ENCODE data around the gene OR1E2.
"Not testable (repeated sequence)": the region's sequence is repeated elsewhere in the genome, so short reads cannot be mapped to it uniquely, and the experiment has no call there.

Gene OR1E2

GRCh38 chr17:3447625-3448024 is 14.0 kb upstream of the OR1E2 start:
- Histone ChIP-seq H3K4me3 (ENCODE audit: low read length in 2 of 2) (no peak overlapping the region), H3K27me3 (ENCODE audit: control insufficient read depth in 1 of 2, insufficient read depth in 2 of 2, low read length in 2 of 2) (no peaks in the 10 kb centered on the region), H3K36me3 (ENCODE audit: control insufficient read depth in 2 of 2, insufficient read depth in 2 of 2, low read length in 2 of 2) (no peaks in the 10 kb centered on the region), H3K9me3 (ENCODE audit: control insufficient read depth in 2 of 2, low read length in 2 of 2) (no peaks in the 10 kb centered on the region), H3K9ac (ENCODE audit: low read length in 2 of 2) (no peak overlapping the region), H3K4me1 (ENCODE audit: control insufficient read depth, insufficient read depth, low read length) (no peaks in the 10 kb centered on the region), H3K27ac (ENCODE audit: low read length) (no peak overlapping the region)

GRCh38 chr17:3440451-3440850 is 6.8 kb upstream of the OR1E2 start:
- no peak overlapping the region for H3K9ac ChIP-seq (ENCODE audit: low read length in 2 of 2)
- no peaks in the 10 kb centered on the region for H3K36me3 ChIP-seq (ENCODE audit: control insufficient read depth in 2 of 2, insufficient read depth in 2 of 2, low read length in 2 of 2)
- no peaks in the 10 kb centered on the region for H3K4me1 ChIP-seq (ENCODE audit: control insufficient read depth, insufficient read depth, low read length)
- H3K27me3 ChIP-seq (ENCODE audit: control insufficient read depth in 1 of 2, insufficient read depth in 2 of 2, low read length in 2 of 2), result no peaks in the 10 kb centered on the region
- no peaks in the 10 kb centered on the region for H3K9me3 ChIP-seq (ENCODE audit: control insufficient read depth in 2 of 2, low read length in 2 of 2)
- no peak overlapping the region for H3K27ac ChIP-seq (ENCODE audit: low read length)
- H3K4me3 ChIP-seq (ENCODE audit: low read length in 2 of 2), result no peak overlapping the region

GRCh38 chr17:3438368-3438767 is 4.7 kb upstream of the OR1E2 start:
- no peaks in the 10 kb centered on the region for H3K9me3 ChIP-seq (ENCODE audit: control insufficient read depth in 2 of 2, low read length in 2 of 2)
- H3K27me3 ChIP-seq (ENCODE audit: control insufficient read depth in 1 of 2, insufficient read depth in 2 of 2, low read length in 2 of 2), result no peaks in the 10 kb centered on the region
- H3K4me1 ChIP-seq (ENCODE audit: control insufficient read depth, insufficient read depth, low read length), result no peaks in the 10 kb centered on the region
- H3K4me3 ChIP-seq (ENCODE audit: low read length in 2 of 2), result no peak overlapping the region
- H3K9ac ChIP-seq (ENCODE audit: low read length in 2 of 2), result no peak overlapping the region
- no peaks in the 10 kb centered on the region for H3K36me3 ChIP-seq (ENCODE audit: control insufficient read depth in 2 of 2, insufficient read depth in 2 of 2, low read length in 2 of 2)
- no peak overlapping the region for H3K27ac ChIP-seq (ENCODE audit: low read length)

- H3K9me3 ChIP-seq (ENCODE audit: control insufficient read depth in 2 of 2, low read length in 2 of 2); H3K4me3 ChIP-seq (ENCODE audit: low read length in 2 of 2); H3K9ac ChIP-seq (ENCODE audit: low read length in 2 of 2); H3K27me3 ChIP-seq (ENCODE audit: control insufficient read depth in 1 of 2, insufficient read depth in 2 of 2, low read length in 2 of 2); H3K4me1 ChIP-seq (ENCODE audit: control insufficient read depth, insufficient read depth, low read length); H3K36me3 ChIP-seq (ENCODE audit: control insufficient read depth in 2 of 2, insufficient read depth in 2 of 2, low read length in 2 of 2); H3K27ac ChIP-seq (ENCODE audit: low read length): not testable (repeated sequence)
These were observed 426 bp downstream of the OR1E2 start for GRCh38 chr17:3433215-3433614.

GRCh38 chr17:3418222-3418621 is 15.4 kb downstream of the OR1E2 start:
- Histone ChIP-seq H3K27ac (ENCODE audit: low read length) (no peak overlapping the region), H3K4me3 (ENCODE audit: low read length in 2 of 2) (no peak overlapping the region), H3K9ac (ENCODE audit: low read length in 2 of 2) (no peak overlapping the region), H3K9me3 (ENCODE audit: control insufficient read depth in 2 of 2, low read length in 2 of 2) (peaks cover 0 to 3% of the 10 kb centered on the region in 2 donors), H3K36me3 (ENCODE audit: control insufficient read depth in 2 of 2, insufficient read depth in 2 of 2, low read length in 2 of 2) (no peaks in the 10 kb centered on the region), H3K4me1 (ENCODE audit: control insufficient read depth, insufficient read depth, low read length) (no peaks in the 10 kb centered on the region), H3K27me3 (ENCODE audit: control insufficient read depth in 1 of 2, insufficient read depth in 2 of 2, low read length in 2 of 2) (no peaks in the 10 kb centered on the region)

GRCh38 chr17:3415610-3416009 is 18.0 kb downstream of the OR1E2 start:
- Histone ChIP-seq H3K9ac (ENCODE audit: low read length in 2 of 2) (no peak overlapping the region), H3K36me3 (ENCODE audit: control insufficient read depth in 2 of 2, insufficient read depth in 2 of 2, low read length in 2 of 2) (no peaks in the 10 kb centered on the region), H3K4me1 (ENCODE audit: control insufficient read depth, insufficient read depth, low read length) (no peaks in the 10 kb centered on the region), H3K4me3 (ENCODE audit: low read length in 2 of 2) (no peak overlapping the region), H3K9me3 (ENCODE audit: control insufficient read depth in 2 of 2, low read length in 2 of 2) (peaks cover 0 to 3% of the 10 kb centered on the region in 2 donors), H3K27me3 (ENCODE audit: control insufficient read depth in 1 of 2, insufficient read depth in 2 of 2, low read length in 2 of 2) (no peaks in the 10 kb centered on the region), H3K27ac (ENCODE audit: low read length) (no peak overlapping the region)

- H3K9ac ChIP-seq (ENCODE audit: low read length in 2 of 2); H3K36me3 ChIP-seq (ENCODE audit: control insufficient read depth in 2 of 2, insufficient read depth in 2 of 2, low read length in 2 of 2); H3K27me3 ChIP-seq (ENCODE audit: control insufficient read depth in 1 of 2, insufficient read depth in 2 of 2, low read length in 2 of 2); H3K4me1 ChIP-seq (ENCODE audit: control insufficient read depth, insufficient read depth, low read length); H3K27ac ChIP-seq (ENCODE audit: low read length); H3K9me3 ChIP-seq (ENCODE audit: control insufficient read depth in 2 of 2, low read length in 2 of 2); H3K4me3 ChIP-seq (ENCODE audit: low read length in 2 of 2): not testable (repeated sequence)
These were observed 21.4 kb downstream of the OR1E2 start for GRCh38 chr17:3412216-3412615.

GRCh38 chr17:3411070-3411469 is 22.6 kb downstream of the OR1E2 start, which contains the start of gene OR3A3:
Gene OR3A3, plus strand, starts transcription at chr17:3411370.
- no peak within 1 kb of the TSS for H3K9ac ChIP-seq (ENCODE audit: low read length in 2 of 2)
- no peaks in the 10 kb centered on the region for H3K4me1 ChIP-seq (ENCODE audit: control insufficient read depth, insufficient read depth, low read length)
- no peaks in the 10 kb centered on the region for H3K27me3 ChIP-seq (ENCODE audit: control insufficient read depth in 1 of 2, insufficient read depth in 2 of 2, low read length in 2 of 2)
- H3K9me3 ChIP-seq (ENCODE audit: control insufficient read depth in 2 of 2, low read length in 2 of 2), result peaks cover 5 to 14% of the 10 kb centered on the region in 2 donors
- no peak within 1 kb of the TSS for H3K4me3 ChIP-seq (ENCODE audit: low read length in 2 of 2)
- no peaks in the 10 kb centered on the region for H3K36me3 ChIP-seq (ENCODE audit: control insufficient read depth in 2 of 2, insufficient read depth in 2 of 2, low read length in 2 of 2)
- no peak within 1 kb of the TSS for H3K27ac ChIP-seq (ENCODE audit: low read length)

GRCh38 chr17:3403856-3404255 is 29.8 kb downstream of the OR1E2 start:
- H3K4me3 ChIP-seq (ENCODE audit: low read length in 2 of 2); H3K9ac ChIP-seq (ENCODE audit: low read length in 2 of 2); H3K4me1 ChIP-seq (ENCODE audit: control insufficient read depth, insufficient read depth, low read length); H3K27me3 ChIP-seq (ENCODE audit: control insufficient read depth in 1 of 2, insufficient read depth in 2 of 2, low read length in 2 of 2); H3K27ac ChIP-seq (ENCODE audit: low read length); H3K36me3 ChIP-seq (ENCODE audit: control insufficient read depth in 2 of 2, insufficient read depth in 2 of 2, low read length in 2 of 2): not testable (repeated sequence)
- peaks cover 5 to 14% of the 10 kb centered on the region in 2 donors for H3K9me3 ChIP-seq (ENCODE audit: control insufficient read depth in 2 of 2, low read length in 2 of 2)

- Histone ChIP-seq H3K36me3 (ENCODE audit: control insufficient read depth in 2 of 2, insufficient read depth in 2 of 2, low read length in 2 of 2) (no peaks in the 10 kb centered on the region), H3K9me3 (ENCODE audit: control insufficient read depth in 2 of 2, low read length in 2 of 2) (peaks cover 0 to 9% of the 10 kb centered on the region in 2 donors), H3K27ac (ENCODE audit: low read length) (no peak overlapping the region), H3K9ac (ENCODE audit: low read length in 2 of 2) (no peak overlapping the region), H3K4me1 (ENCODE audit: control insufficient read depth, insufficient read depth, low read length) (no peaks in the 10 kb centered on the region), H3K27me3 (ENCODE audit: control insufficient read depth in 1 of 2, insufficient read depth in 2 of 2, low read length in 2 of 2) (peaks cover 0 to 2% of the 10 kb centered on the region in 2 donors), H3K4me3 (ENCODE audit: low read length in 2 of 2) (no peak overlapping the region)
These were observed 31.9 kb downstream of the OR1E2 start for GRCh38 chr17:3401786-3402185.

- H3K9me3 ChIP-seq (ENCODE audit: control insufficient read depth in 2 of 2, low read length in 2 of 2), result no peaks in the 10 kb centered on the region
- H3K27ac ChIP-seq (ENCODE audit: low read length), result no peak overlapping the region
These were observed 33.6 kb downstream of the OR1E2 start for GRCh38 chr17:3400055-3400454.

More at GRCh38 chr17:3400055-3400454, 33.6 kb downstream of the OR1E2 start:
- no peaks in the 10 kb centered on the region for H3K36me3 ChIP-seq (ENCODE audit: control insufficient read depth in 2 of 2, insufficient read depth in 2 of 2, low read length in 2 of 2)
- peaks cover 0 to 2% of the 10 kb centered on the region in 2 donors for H3K27me3 ChIP-seq (ENCODE audit: control insufficient read depth in 1 of 2, insufficient read depth in 2 of 2, low read length in 2 of 2)
- no peak overlapping the region for H3K9ac ChIP-seq (ENCODE audit: low read length in 2 of 2)
- no peak overlapping the region for H3K4me3 ChIP-seq (ENCODE audit: low read length in 2 of 2)
- H3K4me1 ChIP-seq (ENCODE audit: control insufficient read depth, insufficient read depth, low read length), result no peaks in the 10 kb centered on the region

Measured in stomach smooth muscle (tissue), 2 donors.